Neural cell (in vitro differentiated cells): ENCODE results near the gene CAMSAP3. TPM values are rescaled to one million over a fixed set of nuclear protein-coding genes. Genes with fewer than 3 reads are reported as not detected.

ENCODE experiments used
- H2AFZ ChIP-seq: fragments of 200-600, 300-800 bp; sonication (generic), shearing (Covaris generic); 2 replicates; pipeline ENCODE4 v1.6.0; 2014; ENCODE audit warnings: low read depth, mild to moderate bottlenecking, antibody characterized with exemption, low read length, moderate library complexity
- H3F3A ChIP-seq: fragments of 200-600 bp; shearing (Covaris generic); 2 replicates; pipeline ENCODE4 v1.6.1; 2016; ENCODE audit warnings: mild to moderate bottlenecking, moderate library complexity, mixed read lengths, antibody characterized with exemption, low read length; ENCODE audit not compliant: insufficient read depth, poor library complexity, severe bottlenecking
- H3K27ac ChIP-seq: fragments of 200-600, 300-800 bp; sonication (generic), shearing (Covaris generic); 2 replicates; pipeline ENCODE4 v1.5.1; 2014; ENCODE audit warnings: mild to moderate bottlenecking, low read length, moderate library complexity
- H3K27me3 ChIP-seq: fragments of 300-800, 200-600 bp; sonication (generic), shearing (Covaris generic); 2 replicates; pipeline ENCODE4 v1.6.0; 2014; ENCODE audit warnings: mild to moderate bottlenecking, low read depth, low read length, moderate library complexity; ENCODE audit not compliant: insufficient read depth
- H3K36me3 ChIP-seq: fragments of 300-800, 200-600 bp; sonication (generic), shearing (Covaris generic); 2 replicates; pipeline ENCODE4 v1.5.1; 2014; ENCODE audit warnings: mild to moderate bottlenecking, antibody characterized with exemption, low read length, moderate library complexity; ENCODE audit not compliant: insufficient read depth
- H3K4me2 ChIP-seq: fragments of 300-800, 200-600 bp; sonication (generic), shearing (Covaris generic); 2 replicates; pipeline ENCODE4 v1.6.0; 2014; ENCODE audit warnings: mild to moderate bottlenecking, low read length
- H3K4me3 ChIP-seq: fragments of 300-800, 200-600 bp; sonication (generic), shearing (Covaris generic); 2 replicates; pipeline ENCODE4 v1.5.1; 2014; ENCODE audit warnings: mild to moderate bottlenecking, low read length, moderate library complexity
- H3K79me2 ChIP-seq: fragments of 200-600 bp; shearing (Covaris generic); replicated peaks from 2 replicates; pipeline ENCODE4 v1.6.0; 2014; ENCODE audit warnings: mild to moderate bottlenecking, low read length, moderate library complexity; ENCODE audit not compliant: insufficient read depth
- H3K9ac ChIP-seq: fragments of 300-800, 200-600 bp; sonication (generic), shearing (Covaris generic); 2 replicates; pipeline ENCODE4 v1.6.1; 2016; ENCODE audit warnings: mild to moderate bottlenecking, low read length, mixed read lengths
- H3K9me2 ChIP-seq: fragments of 200-600 bp; shearing (Covaris generic); 2 replicates; pipeline ENCODE4 v1.6.1; 2016; ENCODE audit warnings: mild to moderate bottlenecking, low read length, mixed read lengths; ENCODE audit not compliant: insufficient read depth
- H3K9me3 ChIP-seq: fragments of 200-600, 300-800 bp; sonication (generic), shearing (Covaris generic); 2 replicates; pipeline ENCODE4 v1.6.1; 2016; ENCODE audit warnings: mild to moderate bottlenecking, mixed run types, low read length, moderate library complexity, mixed read lengths
- H4K20me1 ChIP-seq: fragments of 200-600 bp; shearing (Covaris generic); 2 replicates; pipeline ENCODE4 v1.6.1; 2016; ENCODE audit warnings: mild to moderate bottlenecking, mixed run types; ENCODE audit not compliant: insufficient read depth
- EP300 ChIP-seq: fragments of 450-650 bp; conservative IDR thresholded peaks from 2 replicates; pipeline ENCODE4 v1.6.1; 2014; ENCODE audit warnings: antibody characterized with exemption, mild to moderate bottlenecking, moderate library complexity; ENCODE audit not compliant: poor library complexity, severe bottlenecking
- EZH2 ChIP-seq: fragments of 200-600, 300-800 bp; shearing (Covaris generic), sonication (generic); IDR thresholded peaks from 2 replicates; pipeline ENCODE4 v1.6.1; 2014; ENCODE audit warnings: antibody characterized with exemption, low read length, borderline replicate concordance, mild to moderate bottlenecking; ENCODE audit not compliant: insufficient read depth, poor library complexity, severe bottlenecking
- MXI1 ChIP-seq: fragments of 450-650 bp; conservative IDR thresholded peaks from 2 replicates; pipeline ENCODE4 v1.6.1; 2014; ENCODE audit warnings: antibody characterized with exemption, mild to moderate bottlenecking; ENCODE audit not compliant: poor library complexity, severe bottlenecking
- POLR2AphosphoS5 ChIP-seq: IDR thresholded peaks from 2 replicates; pipeline ENCODE4 v1.6.1; 2012
- RAD21 ChIP-seq: fragments of 450-650 bp; conservative IDR thresholded peaks from 2 replicates; pipeline ENCODE4 v1.6.1; 2014; ENCODE audit warnings: antibody characterized with exemption, mild to moderate bottlenecking, moderate library complexity
- SMC3 ChIP-seq: fragments of 450-650 bp; conservative IDR thresholded peaks from 2 replicates; pipeline ENCODE4 v1.6.1; 2014; ENCODE audit warnings: antibody characterized with exemption, mild to moderate bottlenecking, moderate library complexity; ENCODE audit not compliant: poor library complexity
- TAF1 ChIP-seq: IDR thresholded peaks from 2 replicates; pipeline ENCODE4 v1.6.1; 2012; ENCODE audit warnings: low read depth
- polyA plus RNA-seq: library from polyadenylated mRNA; depleted of rRNA; stranded (reverse); fragments of >200 nt; gene quantifications from 2 replicates; pipeline ENCODE4 v1.2.3, GENCODE V29; 2014
- TF ChIP-seq, protein P1 (sequence below): fragments of 450-650 bp; IDR thresholded peaks from 2 replicates; pipeline ENCODE4 v1.5.1; 2014; ENCODE audit warnings: antibody characterized with exemption, mild to moderate bottlenecking, moderate library complexity; ENCODE audit not compliant: poor library complexity, severe bottlenecking
- TF ChIP-seq, protein P2 (sequence below): IDR thresholded peaks from 2 replicates; pipeline ENCODE4 v1.6.1; 2012; ENCODE audit warnings: borderline replicate concordance

Gene CAMSAP3
- polyA plus RNA-seq, 1 donor from 2014 or later: 17.0 TPM

DNA sequence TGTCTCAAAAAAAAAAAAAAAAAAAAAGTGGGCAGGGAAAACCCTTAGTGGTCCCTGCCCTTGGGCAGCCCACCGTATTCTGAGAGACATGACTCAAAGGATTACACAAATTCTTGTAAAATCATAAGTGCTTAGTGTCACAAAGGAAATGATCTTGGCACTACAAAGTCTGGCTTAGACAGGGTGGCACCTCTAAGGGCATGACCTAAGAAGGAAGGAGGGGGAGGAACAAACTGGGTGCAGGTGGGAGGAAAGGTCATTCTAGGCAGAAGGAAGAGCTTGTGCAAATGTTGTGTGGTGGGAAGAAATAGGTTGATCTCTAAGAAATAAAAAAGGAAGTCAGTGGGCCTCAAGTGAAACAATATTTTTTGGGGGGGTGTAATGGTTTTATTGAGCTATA, 49.8 kb upstream of the CAMSAP3 start:
- Histone ChIP-seq H3K9ac (no peak overlapping the region), H2AFZ (no peak overlapping the region), H3K4me2 (no peak overlapping the region), H3K9me2 (no peaks in the 10 kb centered on the region), H3K27me3 (no peaks in the 10 kb centered on the region), H3K27ac (no peak overlapping the region), H3K36me3 (no peaks in the 10 kb centered on the region), H3F3A (no peaks in the 10 kb centered on the region), H4K20me1 (no peaks in the 10 kb centered on the region), H3K9me3 (no peaks in the 10 kb centered on the region), H3K79me2 (no peaks in the 10 kb centered on the region), H3K4me3 (no peak overlapping the region)
- TF ChIP-seq SMC3 (no peak), TAF1 (no peak), EP300 (no peak), POLR2AphosphoS5 (no peak), EZH2 (no peak), MXI1 (no peak), RAD21 (no peak)
- TF ChIP-seq, protein P1, sequence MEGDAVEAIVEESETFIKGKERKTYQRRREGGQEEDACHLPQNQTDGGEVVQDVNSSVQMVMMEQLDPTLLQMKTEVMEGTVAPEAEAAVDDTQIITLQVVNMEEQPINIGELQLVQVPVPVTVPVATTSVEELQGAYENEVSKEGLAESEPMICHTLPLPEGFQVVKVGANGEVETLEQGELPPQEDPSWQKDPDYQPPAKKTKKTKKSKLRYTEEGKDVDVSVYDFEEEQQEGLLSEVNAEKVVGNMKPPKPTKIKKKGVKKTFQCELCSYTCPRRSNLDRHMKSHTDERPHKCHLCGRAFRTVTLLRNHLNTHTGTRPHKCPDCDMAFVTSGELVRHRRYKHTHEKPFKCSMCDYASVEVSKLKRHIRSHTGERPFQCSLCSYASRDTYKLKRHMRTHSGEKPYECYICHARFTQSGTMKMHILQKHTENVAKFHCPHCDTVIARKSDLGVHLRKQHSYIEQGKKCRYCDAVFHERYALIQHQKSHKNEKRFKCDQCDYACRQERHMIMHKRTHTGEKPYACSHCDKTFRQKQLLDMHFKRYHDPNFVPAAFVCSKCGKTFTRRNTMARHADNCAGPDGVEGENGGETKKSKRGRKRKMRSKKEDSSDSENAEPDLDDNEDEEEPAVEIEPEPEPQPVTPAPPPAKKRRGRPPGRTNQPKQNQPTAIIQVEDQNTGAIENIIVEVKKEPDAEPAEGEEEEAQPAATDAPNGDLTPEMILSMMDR: no peak
- TF ChIP-seq, protein P2, sequence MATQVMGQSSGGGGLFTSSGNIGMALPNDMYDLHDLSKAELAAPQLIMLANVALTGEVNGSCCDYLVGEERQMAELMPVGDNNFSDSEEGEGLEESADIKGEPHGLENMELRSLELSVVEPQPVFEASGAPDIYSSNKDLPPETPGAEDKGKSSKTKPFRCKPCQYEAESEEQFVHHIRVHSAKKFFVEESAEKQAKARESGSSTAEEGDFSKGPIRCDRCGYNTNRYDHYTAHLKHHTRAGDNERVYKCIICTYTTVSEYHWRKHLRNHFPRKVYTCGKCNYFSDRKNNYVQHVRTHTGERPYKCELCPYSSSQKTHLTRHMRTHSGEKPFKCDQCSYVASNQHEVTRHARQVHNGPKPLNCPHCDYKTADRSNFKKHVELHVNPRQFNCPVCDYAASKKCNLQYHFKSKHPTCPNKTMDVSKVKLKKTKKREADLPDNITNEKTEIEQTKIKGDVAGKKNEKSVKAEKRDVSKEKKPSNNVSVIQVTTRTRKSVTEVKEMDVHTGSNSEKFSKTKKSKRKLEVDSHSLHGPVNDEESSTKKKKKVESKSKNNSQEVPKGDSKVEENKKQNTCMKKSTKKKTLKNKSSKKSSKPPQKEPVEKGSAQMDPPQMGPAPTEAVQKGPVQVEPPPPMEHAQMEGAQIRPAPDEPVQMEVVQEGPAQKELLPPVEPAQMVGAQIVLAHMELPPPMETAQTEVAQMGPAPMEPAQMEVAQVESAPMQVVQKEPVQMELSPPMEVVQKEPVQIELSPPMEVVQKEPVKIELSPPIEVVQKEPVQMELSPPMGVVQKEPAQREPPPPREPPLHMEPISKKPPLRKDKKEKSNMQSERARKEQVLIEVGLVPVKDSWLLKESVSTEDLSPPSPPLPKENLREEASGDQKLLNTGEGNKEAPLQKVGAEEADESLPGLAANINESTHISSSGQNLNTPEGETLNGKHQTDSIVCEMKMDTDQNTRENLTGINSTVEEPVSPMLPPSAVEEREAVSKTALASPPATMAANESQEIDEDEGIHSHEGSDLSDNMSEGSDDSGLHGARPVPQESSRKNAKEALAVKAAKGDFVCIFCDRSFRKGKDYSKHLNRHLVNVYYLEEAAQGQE: no peak

DNA sequence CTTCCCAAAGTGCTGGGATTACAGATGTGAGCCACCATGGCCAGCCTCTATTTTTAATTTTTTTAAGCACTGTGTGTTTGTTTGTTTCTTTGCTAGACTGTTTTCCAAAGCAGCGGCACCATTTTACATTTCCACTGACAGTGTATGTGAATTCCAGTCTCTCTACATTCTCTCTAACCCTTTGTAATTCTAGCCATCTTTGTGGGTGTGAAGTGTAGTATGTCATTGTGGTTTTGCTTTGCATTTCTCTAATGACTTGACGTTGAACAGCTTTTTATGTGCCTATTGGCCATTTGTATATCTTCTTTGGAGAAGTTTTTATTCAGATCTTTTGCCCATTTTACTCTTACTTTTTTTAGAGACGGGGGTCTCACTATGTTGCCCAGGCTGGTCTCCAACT, 48.5 kb upstream of the CAMSAP3 start:
- Histone ChIP-seq H3K9me2 (no peaks in the 10 kb centered on the region), H3K79me2 (no peaks in the 10 kb centered on the region), H3K27ac (no peak overlapping the region), H3K4me3 (no peak overlapping the region), H3K9ac (no peak overlapping the region), H3F3A (no peaks in the 10 kb centered on the region), H3K9me3 (no peaks in the 10 kb centered on the region), H2AFZ (no peak overlapping the region), H3K27me3 (no peaks in the 10 kb centered on the region), H3K4me2 (no peak overlapping the region), H4K20me1 (no peaks in the 10 kb centered on the region), H3K36me3 (no peaks in the 10 kb centered on the region)
- TF ChIP-seq MXI1 (no peak), POLR2AphosphoS5 (no peak), EZH2 (no peak), SMC3 (no peak), TAF1 (no peak), RAD21 (no peak), EP300 (no peak)
- TF ChIP-seq, protein P1: no peak
- TF ChIP-seq, protein P2: no peak
